GM21723 (cell line): ENCODE measurements around the gene FABP6.
"Not testable (repeated sequence)": the region's sequence is repeated elsewhere in the genome, so short reads cannot be mapped to it uniquely, and the experiment has no call there.

Experiments
- ATAC-seq: cut with Tn5 transposase; IDR thresholded peaks from one replicate; pipeline ENCODE4 v1.9.1; 2021; ENCODE audit warnings: mild to moderate bottlenecking, moderate library complexity; ENCODE audit not compliant: unreplicated experiment

FABP6 gene, protein sequence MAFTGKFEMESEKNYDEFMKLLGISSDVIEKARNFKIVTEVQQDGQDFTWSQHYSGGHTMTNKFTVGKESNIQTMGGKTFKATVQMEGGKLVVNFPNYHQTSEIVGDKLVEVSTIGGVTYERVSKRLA

GRCh38 chr5:160229190-160229742 is at the start of gene FABP6:
Gene FABP6 (plus strand): TSS chr5:160229506. CDS start chr5:160229558, 52 bp downstream.
- no peak for ATAC-seq

DNA sequence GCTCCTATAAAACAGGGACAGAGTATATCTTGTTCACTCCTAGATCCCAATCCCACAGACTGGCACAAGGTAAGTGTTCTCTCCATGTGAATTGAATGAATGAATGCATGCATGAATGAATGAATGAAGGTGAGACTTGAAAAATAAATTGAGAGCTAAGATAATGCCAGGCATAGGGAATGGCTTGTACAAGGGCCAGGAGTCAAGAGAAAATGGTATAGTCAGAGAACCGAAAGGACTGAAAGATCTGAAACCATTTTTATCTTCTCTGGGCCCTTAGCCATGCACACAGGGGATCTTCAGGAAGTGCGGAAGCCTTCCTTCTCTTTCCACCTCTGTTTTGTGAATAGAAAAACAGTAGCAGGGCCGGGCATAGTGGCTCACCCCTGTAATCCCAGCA is 48.4 kb upstream of the FABP6 start:
- ATAC-seq = no peak

- no peak for ATAC-seq
These were observed 47.2 kb upstream of the FABP6 start for GRCh38 chr5:160181965-160182622.

DNA sequence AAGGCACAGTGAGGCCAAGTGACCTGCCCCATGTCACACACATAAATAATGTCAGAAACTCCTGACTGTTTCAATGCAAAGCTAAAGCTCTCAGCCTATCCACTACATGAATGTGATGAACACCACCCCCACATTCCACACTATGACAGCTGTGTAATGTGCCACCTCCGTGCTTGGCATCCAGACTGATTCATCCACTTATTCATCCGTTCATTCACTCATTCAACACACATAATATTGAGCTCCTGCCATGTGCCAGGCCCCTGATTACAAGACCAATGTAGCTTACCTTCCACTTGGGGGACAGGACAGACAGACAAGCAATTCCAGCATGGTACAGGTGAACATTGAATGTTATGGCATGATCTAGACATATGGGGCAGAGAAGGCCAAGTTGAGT is 46.2 kb upstream of the FABP6 start:
- no peak for ATAC-seq

DNA sequence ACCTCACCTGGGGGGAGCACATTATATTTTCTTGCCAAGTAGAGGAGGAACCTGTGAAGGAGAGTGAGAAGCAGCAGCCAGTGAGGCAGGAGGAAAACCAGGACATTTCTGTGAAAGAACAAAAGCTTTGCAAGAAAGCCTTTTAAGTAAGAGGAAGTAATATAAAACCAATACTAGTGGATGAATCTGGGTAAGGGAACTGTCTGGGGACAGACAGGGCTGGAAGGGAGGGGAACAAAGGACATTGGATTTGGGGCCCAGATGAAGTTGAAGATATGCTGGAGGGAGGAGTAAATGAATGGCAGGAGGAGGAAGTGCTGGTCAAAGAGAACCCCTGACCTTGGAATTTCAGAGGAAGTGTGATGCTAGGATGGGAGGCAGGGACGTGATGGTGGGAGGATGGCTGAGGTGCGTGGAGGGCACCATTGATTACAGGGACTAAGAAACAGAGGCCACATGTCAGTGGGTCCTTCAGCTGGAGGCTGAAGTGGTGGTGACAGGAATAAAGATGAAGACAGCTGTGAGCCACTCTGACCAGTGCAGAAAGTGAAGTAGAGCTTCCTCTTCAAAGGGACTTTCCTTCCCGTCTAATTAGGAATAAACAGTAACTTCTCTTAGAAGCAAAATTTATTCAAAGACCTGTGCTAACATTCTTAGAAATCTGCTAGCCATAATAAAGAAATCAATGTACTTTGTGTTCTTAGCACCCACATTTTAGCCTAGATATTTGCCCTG is 43.5 kb upstream of the FABP6 start:
- no peak for ATAC-seq

DNA sequence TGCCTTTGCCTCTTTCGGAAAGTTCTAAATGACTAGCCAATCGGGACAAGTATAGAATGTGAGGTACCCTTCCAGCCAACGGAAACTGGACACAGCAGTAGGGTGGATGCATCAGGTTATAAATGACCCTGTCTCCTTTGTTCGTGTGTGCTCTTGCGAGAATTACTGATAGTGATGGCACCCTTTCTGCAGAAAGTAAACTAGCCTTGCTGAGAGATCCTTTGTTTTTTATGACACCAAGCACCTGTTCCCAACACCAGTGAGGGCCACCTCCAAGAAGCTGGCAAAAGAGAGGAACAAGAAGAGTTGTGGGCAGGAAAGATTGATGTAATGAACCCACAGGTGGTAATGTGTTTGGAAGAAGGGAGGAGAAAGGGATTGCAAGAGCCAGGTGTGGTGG is 42.8 kb upstream of the FABP6 start:
- no peak for ATAC-seq

DNA sequence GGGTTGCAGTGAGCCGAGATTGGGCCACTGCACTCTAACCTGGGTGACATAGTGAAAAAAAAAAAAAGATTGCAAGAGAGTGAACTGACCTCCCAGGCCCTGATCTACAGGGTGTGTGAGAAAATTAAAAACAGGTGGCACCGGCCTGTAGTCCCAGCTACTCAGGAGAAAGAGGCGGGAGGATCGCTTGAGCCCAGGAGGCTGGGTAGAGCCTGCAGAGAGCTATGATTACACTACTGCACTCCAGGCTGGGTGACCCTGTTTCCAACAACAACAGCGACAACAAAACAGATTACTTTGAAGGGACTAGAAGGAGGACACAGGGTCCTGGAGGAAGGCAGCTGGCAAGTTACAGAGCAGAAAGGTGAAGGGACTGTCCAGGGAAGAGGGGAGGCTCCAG is 42.2 kb upstream of the FABP6 start:
- ATAC-seq = no peak

DNA sequence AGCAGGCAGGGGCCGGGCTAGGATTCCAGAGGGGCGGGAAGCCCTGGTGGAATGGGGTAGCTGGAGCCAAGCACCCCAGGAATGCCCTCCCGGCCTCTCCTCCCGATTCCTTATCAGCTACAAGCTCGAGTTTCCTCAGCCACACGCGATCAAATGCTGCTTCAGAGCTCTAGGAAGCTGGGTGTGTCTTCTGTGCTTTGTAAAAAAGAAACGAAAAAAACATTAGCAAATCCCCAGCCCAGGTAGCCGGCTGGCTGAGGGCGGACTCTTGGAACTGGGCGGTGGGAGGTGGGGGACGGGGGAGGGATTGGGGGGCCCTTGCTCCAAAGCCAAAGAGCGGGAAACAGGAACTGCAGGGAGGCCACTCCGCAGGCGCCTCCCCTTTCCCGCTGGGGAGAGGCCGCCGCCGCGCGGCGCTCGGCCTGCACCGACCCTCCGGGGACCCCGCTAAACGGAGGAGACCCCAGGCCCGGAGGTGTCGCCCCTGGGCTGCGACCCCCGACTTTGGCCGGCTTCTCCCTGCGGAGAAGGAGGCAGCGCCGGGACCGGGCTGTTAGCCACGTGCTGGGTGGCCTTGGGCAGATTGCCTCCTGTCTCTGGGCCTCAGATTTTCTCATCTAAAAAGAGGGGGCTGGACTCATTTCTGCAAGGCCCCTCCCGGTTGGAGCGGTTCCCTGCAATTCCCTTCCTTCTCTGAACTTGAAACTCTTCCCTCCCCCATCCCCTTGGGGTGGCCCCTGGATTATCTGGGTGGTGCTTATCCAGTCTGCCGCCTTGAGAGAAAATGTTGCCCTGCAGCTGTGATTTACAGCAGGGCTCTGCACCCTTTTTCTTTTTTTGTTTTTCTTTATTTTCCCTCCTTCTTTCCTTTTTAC is 40.9 kb upstream of the FABP6 start:
- ATAC-seq = no peak

GRCh38 chr5:160192424-160192823 is 36.9 kb upstream of the FABP6 start:
- no peak for ATAC-seq

DNA sequence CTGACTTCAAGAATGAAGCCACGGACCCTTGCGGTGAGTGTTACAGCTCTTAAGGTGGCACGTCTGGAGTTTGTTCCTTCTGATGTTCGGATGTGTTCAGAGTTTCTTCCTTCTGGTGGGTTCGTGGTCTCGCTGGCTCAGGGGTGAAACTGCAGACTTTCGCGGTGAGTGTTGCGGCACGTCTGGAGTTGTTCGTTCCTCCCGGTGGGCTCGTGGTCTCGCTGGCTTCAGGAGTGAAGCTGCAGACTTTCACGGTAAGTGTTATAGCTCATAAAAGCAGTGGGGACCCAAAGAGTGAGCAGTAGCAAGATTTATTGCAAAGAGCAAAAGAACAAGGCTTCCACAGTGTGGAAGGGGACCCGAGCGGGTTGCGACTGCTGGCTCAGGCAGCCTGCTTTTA is 36.2 kb upstream of the FABP6 start:
- ATAC-seq = not testable (repeated sequence)

DNA sequence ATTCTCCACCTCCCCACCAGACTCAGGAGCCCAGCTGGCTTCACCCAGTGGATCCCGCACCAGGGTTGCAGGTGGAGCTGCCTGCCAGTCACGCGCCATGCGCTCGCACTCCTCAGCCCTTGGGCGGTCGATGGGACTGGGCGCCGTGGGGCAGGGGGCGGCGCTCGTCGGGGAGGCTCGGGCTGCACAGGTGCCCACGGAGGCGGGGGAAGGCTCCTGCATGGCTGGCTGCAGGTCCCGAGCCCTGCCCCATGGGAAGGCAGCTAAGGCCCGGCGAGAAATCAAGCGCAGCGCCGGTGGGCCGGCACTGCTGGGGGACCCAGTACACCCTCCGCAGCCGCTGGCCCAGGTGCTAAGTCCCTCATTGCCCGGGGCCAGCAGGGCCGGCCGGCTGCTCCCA is 35.5 kb upstream of the FABP6 start:
- not testable (repeated sequence) for ATAC-seq

DNA sequence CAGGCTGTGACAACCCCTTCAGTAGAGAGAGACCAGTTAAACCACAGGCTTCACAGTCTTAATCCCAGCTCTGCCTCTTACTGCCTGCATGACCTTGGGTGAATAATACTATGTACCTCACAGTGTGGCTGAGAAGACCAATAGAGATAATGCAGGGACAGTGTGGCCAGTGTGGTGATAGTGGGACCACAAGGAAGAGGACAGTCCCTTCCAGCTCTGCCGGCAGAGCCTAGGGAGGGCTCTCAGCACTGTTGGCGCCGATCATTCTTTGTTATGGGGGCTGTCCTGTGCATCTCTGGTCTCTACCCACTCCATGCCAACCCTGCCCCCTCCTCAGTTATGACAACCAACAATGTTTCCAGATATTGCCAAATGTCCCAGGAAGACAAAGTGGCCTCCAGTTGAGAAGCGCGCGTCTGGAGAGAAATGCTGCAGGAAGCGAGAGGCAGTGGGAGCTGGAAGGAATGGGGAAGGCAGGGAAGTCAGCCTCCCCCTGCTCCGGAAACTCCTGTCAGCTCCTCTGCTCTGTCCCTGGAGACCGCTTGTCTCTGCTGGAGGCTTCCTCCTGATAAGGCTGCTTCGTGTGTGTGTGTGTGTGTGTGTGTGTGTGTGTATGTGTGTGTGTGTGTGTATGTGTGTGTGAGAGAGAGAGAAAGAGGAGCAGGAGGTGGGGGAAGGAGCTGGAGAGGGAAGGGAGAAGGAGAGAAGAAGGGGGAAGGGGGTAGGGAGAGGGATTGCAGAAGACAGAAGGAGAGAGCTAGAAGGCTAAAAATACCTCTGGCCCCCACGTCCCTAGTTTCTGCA is 31.8 kb upstream of the FABP6 start:
- no peak for ATAC-seq

- no peak for ATAC-seq
These were observed 31.2 kb upstream of the FABP6 start for GRCh38 chr5:160198146-160198545.

DNA sequence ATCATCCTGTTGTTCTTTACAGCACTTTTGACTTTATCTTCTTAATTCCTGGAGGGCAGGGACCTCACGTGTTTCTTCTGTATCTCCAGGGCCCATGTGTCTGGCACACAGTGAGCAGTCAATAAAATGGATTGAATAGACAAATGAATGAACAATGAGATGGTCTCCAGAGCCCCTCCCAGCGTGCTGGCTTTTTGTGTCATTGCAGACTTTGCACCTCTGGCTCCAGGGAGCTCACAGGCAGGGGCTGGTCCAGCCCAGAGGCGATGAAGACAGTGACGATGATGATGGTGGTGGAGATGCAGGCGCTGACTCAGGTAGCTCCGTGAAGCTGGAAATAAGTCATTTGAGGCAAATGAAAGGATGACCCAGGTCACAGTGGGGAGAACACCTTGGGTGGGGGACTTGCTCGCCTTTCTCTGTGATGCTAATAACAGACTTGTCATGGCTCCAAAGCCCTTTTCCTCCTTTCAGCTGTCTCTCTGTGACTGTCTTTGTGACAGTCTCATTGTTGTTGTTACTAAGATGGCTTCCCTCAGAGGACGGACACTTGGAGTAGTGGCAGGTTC is 30.4 kb upstream of the FABP6 start:
- no peak for ATAC-seq

- peak; percentile 96 for ATAC-seq
These were observed 29.8 kb upstream of the FABP6 start for GRCh38 chr5:160199410-160199911.

GRCh38 chr5:160207061-160207460 is 22.2 kb upstream of the FABP6 start:
- no peak for ATAC-seq

DNA sequence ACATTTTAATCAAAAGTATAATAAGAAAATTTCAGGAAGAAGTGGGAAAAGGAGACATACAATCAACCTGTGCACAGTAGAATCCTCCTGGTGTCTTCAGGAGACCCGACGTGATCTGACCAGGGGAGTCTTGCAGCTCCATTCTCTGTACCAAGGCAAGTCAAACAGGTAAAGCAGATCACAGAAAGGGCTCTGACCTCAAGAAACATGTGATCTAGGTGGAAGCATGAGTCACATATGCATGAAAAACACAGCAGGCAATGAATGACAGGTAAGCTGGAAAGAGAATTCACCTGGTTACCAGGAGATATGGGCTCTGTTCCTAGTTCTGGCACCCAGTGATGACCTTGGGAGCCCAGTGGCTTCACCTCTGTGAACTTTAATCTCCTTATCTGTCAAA is 19.4 kb upstream of the FABP6 start:
- no peak for ATAC-seq

DNA sequence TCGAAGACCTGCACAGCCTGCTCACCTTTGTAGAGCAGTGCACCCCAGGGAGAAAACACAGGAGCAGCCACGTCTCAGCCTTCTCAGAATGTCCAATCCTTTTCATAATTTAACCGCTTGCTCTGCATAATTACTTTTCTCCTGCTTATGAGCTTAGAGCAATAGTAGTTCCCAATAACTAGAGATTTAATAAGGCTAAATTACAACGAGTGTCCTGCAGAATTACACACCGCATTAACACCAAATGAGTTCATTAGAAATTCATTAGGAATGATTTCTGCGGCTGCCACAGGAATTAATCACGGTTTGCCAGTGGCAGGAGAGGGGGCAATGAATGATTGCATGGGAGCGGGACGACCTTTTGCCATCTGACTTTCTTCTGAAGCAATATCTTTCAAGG is 18.7 kb upstream of the FABP6 start:
- ATAC-seq = no peak

- no peak for ATAC-seq
These were observed 18.0 kb upstream of the FABP6 start for GRCh38 chr5:160211352-160211751.

- no peak for ATAC-seq
These were observed 15.8 kb upstream of the FABP6 start for GRCh38 chr5:160213537-160213936.
